Ishikawa (cell line): ENCODE results near the gene SLX9.

Source experiments
- CEBPB ChIP-seq: IDR thresholded peaks from 2 replicates; pipeline ENCODE4 v1.6.1; 2012
- CREB1 ChIP-seq: IDR thresholded peaks from 2 replicates; pipeline ENCODE4 v1.6.1; 2012; ENCODE audit warnings: low read depth
- EP300 ChIP-seq: IDR thresholded peaks from 2 replicates; pipeline ENCODE4 v1.6.1; 2012; ENCODE audit warnings: borderline replicate concordance
- FOXM1 ChIP-seq: IDR thresholded peaks from 2 replicates; pipeline ENCODE4 v1.6.1; 2012; ENCODE audit warnings: low read depth, borderline replicate concordance
- MAX ChIP-seq: IDR thresholded peaks from 2 replicates; pipeline ENCODE4 v1.6.1; 2012
- NFIC ChIP-seq: IDR thresholded peaks from 2 replicates; pipeline ENCODE4 v1.6.1; 2012
- RAD21 ChIP-seq: IDR thresholded peaks from 2 replicates; pipeline ENCODE4 v1.6.1; 2012; ENCODE audit warnings: low read depth
- TAF1 ChIP-seq: IDR thresholded peaks from 2 replicates; pipeline ENCODE4 v1.6.1; 2012; ENCODE audit warnings: low read depth, mild to moderate bottlenecking
- TEAD4 ChIP-seq: IDR thresholded peaks from 2 replicates; pipeline ENCODE4 v1.6.1; 2012
- USF1 ChIP-seq: IDR thresholded peaks from 2 replicates; pipeline ENCODE4 v1.6.1; 2012
- YY1 ChIP-seq: IDR thresholded peaks from 2 replicates; pipeline ENCODE4 v1.6.1; 2012; ENCODE audit warnings: low read depth
- ZBTB7A ChIP-seq: IDR thresholded peaks from 2 replicates; pipeline ENCODE4 v1.6.1; 2012; ENCODE audit warnings: low read depth
- TF ChIP-seq, protein P1 (sequence below): IDR thresholded peaks from 2 replicates; pipeline ENCODE4 v1.6.1; 2012; ENCODE audit warnings: low read depth, mild to moderate bottlenecking

DNA sequence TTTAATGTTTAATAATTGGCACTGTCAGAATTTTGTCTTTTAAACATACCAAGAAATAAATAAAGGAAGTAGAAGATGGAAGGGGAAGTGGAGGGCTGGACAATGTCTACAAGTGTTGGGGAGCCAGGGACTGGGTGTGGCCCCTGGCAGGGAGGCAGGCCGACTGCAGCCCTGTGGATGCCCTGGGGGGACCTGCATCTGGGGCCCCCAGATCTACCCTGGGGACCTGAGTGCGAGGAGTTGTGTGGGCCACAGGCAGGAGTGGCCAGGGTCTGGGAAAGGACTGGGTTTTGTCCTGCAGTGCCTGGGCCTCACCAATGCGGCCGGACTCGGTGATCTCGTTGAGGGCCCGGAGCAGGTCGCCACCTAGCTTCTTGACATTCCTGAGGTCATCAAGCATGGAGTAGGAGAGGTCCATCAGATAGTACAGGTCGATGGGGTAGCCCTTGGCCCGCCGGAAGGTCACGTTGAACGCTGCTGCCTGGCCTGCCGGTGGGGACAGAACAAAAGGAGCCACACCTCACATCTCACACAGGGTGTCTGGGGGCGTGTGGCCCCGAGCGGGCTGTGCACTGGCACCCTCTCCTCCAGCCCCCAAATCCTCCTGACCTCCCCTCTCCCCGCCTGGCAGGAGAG, 36.7 kb upstream of the SLX9 start:
- TF ChIP-seq TEAD4 (no peak), CREB1 (no peak), TAF1 (no peak), EP300 (no peak), MAX (no peak), RAD21 (no peak), ZBTB7A (no peak), FOXM1 (no peak), CEBPB (no peak), NFIC (no peak), USF1 (no peak), YY1 (no peak)
- TF ChIP-seq, protein P1, sequence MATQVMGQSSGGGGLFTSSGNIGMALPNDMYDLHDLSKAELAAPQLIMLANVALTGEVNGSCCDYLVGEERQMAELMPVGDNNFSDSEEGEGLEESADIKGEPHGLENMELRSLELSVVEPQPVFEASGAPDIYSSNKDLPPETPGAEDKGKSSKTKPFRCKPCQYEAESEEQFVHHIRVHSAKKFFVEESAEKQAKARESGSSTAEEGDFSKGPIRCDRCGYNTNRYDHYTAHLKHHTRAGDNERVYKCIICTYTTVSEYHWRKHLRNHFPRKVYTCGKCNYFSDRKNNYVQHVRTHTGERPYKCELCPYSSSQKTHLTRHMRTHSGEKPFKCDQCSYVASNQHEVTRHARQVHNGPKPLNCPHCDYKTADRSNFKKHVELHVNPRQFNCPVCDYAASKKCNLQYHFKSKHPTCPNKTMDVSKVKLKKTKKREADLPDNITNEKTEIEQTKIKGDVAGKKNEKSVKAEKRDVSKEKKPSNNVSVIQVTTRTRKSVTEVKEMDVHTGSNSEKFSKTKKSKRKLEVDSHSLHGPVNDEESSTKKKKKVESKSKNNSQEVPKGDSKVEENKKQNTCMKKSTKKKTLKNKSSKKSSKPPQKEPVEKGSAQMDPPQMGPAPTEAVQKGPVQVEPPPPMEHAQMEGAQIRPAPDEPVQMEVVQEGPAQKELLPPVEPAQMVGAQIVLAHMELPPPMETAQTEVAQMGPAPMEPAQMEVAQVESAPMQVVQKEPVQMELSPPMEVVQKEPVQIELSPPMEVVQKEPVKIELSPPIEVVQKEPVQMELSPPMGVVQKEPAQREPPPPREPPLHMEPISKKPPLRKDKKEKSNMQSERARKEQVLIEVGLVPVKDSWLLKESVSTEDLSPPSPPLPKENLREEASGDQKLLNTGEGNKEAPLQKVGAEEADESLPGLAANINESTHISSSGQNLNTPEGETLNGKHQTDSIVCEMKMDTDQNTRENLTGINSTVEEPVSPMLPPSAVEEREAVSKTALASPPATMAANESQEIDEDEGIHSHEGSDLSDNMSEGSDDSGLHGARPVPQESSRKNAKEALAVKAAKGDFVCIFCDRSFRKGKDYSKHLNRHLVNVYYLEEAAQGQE = no peak
